HEK293T (cell line): Measurements from ENCODE around the gene HADH.

Experiments used
- BHLHE40 ChIP-seq: fragments of 450-650 bp; IDR thresholded peaks from 2 replicates; pipeline ENCODE4 v1.6.1; 2016; ENCODE audit warnings: mild to moderate bottlenecking, moderate library complexity, borderline replicate concordance
- CTBP1 ChIP-seq: fragments of 450-650 bp; IDR thresholded peaks from 2 replicates; pipeline ENCODE4 v1.6.1; 2016; ENCODE audit warnings: borderline replicate concordance
- ELF4 ChIP-seq: fragments of 450-650 bp; IDR thresholded peaks from 2 replicates; pipeline ENCODE4 v1.6.1; 2017; ENCODE audit warnings: antibody characterized with exemption
- FOXA1 ChIP-seq: fragments of 450-650 bp; IDR thresholded peaks from 2 replicates; pipeline ENCODE4 v1.6.1; 2016; ENCODE audit warnings: mild to moderate bottlenecking
- FOXM1 ChIP-seq: fragments of 450-650 bp; IDR thresholded peaks from 2 replicates; pipeline ENCODE4 v1.6.1; 2017; ENCODE audit warnings: mild to moderate bottlenecking, borderline replicate concordance
- SP1 ChIP-seq: fragments of 450-650 bp; IDR thresholded peaks from 2 replicates; pipeline ENCODE4 v1.6.1; 2017
- SUZ12 ChIP-seq: fragments of 450-650 bp; IDR thresholded peaks from 2 replicates; pipeline ENCODE4 v1.6.1; 2016; ENCODE audit warnings: mild to moderate bottlenecking
- ZNF384 ChIP-seq: fragments of 450-650 bp; IDR thresholded peaks from 2 replicates; pipeline ENCODE4 v1.6.1; 2016

DNA sequence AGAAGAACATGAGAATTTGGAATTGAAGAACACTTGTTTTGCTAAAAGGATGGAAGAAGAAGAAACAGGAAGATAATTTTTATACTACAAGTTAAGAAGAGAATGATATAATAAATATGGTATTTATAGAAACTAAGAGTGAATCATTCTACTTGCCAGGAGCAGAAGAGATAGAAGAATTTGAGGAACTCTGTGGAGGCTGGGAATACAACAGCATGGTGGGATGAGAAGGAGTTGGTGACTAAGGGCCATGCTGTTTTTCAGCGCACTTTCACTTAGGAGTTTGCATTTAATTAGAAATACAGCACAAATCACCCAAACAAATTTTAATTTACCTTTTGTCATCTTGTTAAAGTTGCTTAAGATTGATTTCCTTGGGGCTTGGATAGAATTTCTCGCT is 20.5 kb downstream of the HADH start:
- TF ChIP-seq SP1 (no peak), FOXM1 (no peak), ELF4 (no peak), FOXA1 (no peak), ZNF384 (no peak), BHLHE40 (no peak), CTBP1 (no peak), SUZ12 (no peak)
